Endodermal cell (in vitro differentiated cells): ENCODE results near the gene KLHL22. TPM values are rescaled to one million over a fixed set of nuclear protein-coding genes. Genes with fewer than 3 reads are reported as not detected.
A peak's percentile ranks its signal among the peaks of the same experiment; 100 is the strongest.

Source experiments
- DNase-seq: peaks from one replicate; pipeline ENCODE4 v3.0.0-alpha.2; 2017
- H3K27ac ChIP-seq: 2 replicates; pipeline ENCODE4 v1.5.1; 2013; ENCODE audit warnings: mild to moderate bottlenecking, low read depth, low read length, moderate library complexity
- H3K27me3 ChIP-seq: 2 replicates; pipeline ENCODE4 v1.6.1; 2013; ENCODE audit warnings: mild to moderate bottlenecking, low read length, moderate library complexity; ENCODE audit not compliant: insufficient read depth, control insufficient read depth, poor library complexity, severe bottlenecking
- H3K36me3 ChIP-seq: 2 replicates; pipeline ENCODE4 v1.7.0; 2013; ENCODE audit warnings: mild to moderate bottlenecking, low read length, moderate library complexity; ENCODE audit not compliant: control insufficient read depth, insufficient read depth
- H3K4me1 ChIP-seq: one replicate; pipeline ENCODE4 v1.7.0; 2013; ENCODE audit warnings: low read length; ENCODE audit not compliant: control insufficient read depth, insufficient read depth
- H3K4me3 ChIP-seq: 2 replicates; pipeline ENCODE4 v1.5.1; 2013; ENCODE audit warnings: mild to moderate bottlenecking, low read length, moderate library complexity
- H3K9ac ChIP-seq: 2 replicates; pipeline ENCODE4 v1.6.1; 2013; ENCODE audit warnings: mild to moderate bottlenecking, low read length, moderate library complexity; ENCODE audit not compliant: poor library complexity, severe bottlenecking; ENCODE audit errors: extremely low read depth
- H3K9me3 ChIP-seq: 2 replicates; pipeline ENCODE4 v1.6.1; 2013; ENCODE audit warnings: mild to moderate bottlenecking, low read length, moderate library complexity; ENCODE audit not compliant: control insufficient read depth
- H3K27ac Mint-ChIP-seq: 2 replicates; pipeline ENCODE4 v1.8.0; 2020; ENCODE audit warnings: mixed read lengths
- H3K27me3 Mint-ChIP-seq: 2 replicates; pipeline ENCODE4 v1.8.0; 2021; ENCODE audit warnings: mild to moderate bottlenecking, mixed read lengths; ENCODE audit not compliant: insufficient read depth
- H3K36me3 Mint-ChIP-seq: 2 replicates; pipeline ENCODE4 v1.8.0; 2020; ENCODE audit warnings: low read depth, mixed read lengths
- H3K4me1 Mint-ChIP-seq: 2 replicates; pipeline ENCODE4 v1.8.0; 2020; ENCODE audit warnings: mixed read lengths
- H3K4me3 Mint-ChIP-seq: 2 replicates; pipeline ENCODE4 v1.8.0; 2020; ENCODE audit warnings: mild to moderate bottlenecking, moderate library complexity, mixed read lengths
- H3K9me3 Mint-ChIP-seq: 2 replicates; pipeline ENCODE4 v1.8.0; 2020; ENCODE audit warnings: mild to moderate bottlenecking, mixed read lengths
- WGBS, 2 experiments: methylation state at CpG; one replicate each; pipeline versions ENCODE4 v1.1.5 to v1.1.7; 2013; ENCODE audit warnings: missing lambda C conversion rate in 2 of 2, mixed read lengths in 1 of 2; ENCODE audit not compliant: insufficient coverage in 1 of 2, insufficient read length in 1 of 2; 5-methylcytosine and 5-hydroxymethylcytosine counted together
- total RNA-seq, 2 donors: library from RNA; stranded (reverse); fragmentation: NEBNext Ultra II Directional in 1 of 2; extraction: Animal tissue kit (Norgen Biotek cat#: 25700) in 1 of 2; gene quantifications; 2 replicates in 1 of 2; 3 replicates in 1 of 2; pipeline ENCODE4 v1.2.1, GENCODE V29; 2021
- TF ChIP-seq, protein P1 (sequence below): fragments of 200-600 bp; sonication (generic); conservative IDR thresholded peaks from 2 replicates; pipeline ENCODE4 v1.5.0; 2021; ENCODE audit warnings: antibody characterized with exemption, mild to moderate bottlenecking

The KLHL22 gene
- total RNA-seq, 2 donors from 2014 or later = 26.5 to 32.8 TPM

- Histone ChIP-seq H3K9ac (peak overlapping the region; percentile 84), H3K9me3 (no peaks in the 10 kb centered on the region), H3K27ac (no peak overlapping the region), H3K4me3 (peak overlapping the region; percentile 96), H3K4me1 (no peaks in the 10 kb centered on the region), H3K36me3 (no peaks in the 10 kb centered on the region), H3K27me3 (peaks cover 58% of the 10 kb centered on the region)
- DNase-seq = peak; percentile 32
- Mint-ChIP-seq H3K4me3 (peak overlapping the region; percentile 83), H3K9me3 (no peaks in the 10 kb centered on the region), H3K36me3 (no peaks in the 10 kb centered on the region), H3K4me1 (peaks cover 18% of the 10 kb centered on the region), H3K27me3 (peaks cover 69% of the 10 kb centered on the region), H3K27ac (no peak overlapping the region)
- TF ChIP-seq, protein P1, sequence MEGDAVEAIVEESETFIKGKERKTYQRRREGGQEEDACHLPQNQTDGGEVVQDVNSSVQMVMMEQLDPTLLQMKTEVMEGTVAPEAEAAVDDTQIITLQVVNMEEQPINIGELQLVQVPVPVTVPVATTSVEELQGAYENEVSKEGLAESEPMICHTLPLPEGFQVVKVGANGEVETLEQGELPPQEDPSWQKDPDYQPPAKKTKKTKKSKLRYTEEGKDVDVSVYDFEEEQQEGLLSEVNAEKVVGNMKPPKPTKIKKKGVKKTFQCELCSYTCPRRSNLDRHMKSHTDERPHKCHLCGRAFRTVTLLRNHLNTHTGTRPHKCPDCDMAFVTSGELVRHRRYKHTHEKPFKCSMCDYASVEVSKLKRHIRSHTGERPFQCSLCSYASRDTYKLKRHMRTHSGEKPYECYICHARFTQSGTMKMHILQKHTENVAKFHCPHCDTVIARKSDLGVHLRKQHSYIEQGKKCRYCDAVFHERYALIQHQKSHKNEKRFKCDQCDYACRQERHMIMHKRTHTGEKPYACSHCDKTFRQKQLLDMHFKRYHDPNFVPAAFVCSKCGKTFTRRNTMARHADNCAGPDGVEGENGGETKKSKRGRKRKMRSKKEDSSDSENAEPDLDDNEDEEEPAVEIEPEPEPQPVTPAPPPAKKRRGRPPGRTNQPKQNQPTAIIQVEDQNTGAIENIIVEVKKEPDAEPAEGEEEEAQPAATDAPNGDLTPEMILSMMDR = no peak
- 72 to 75% methylated on average over 4 to 11 of the region's 11 CpGs for WGBS, 2 experiments
Observed at GRCh38 chr22:20435436-20436306, 59.9 kb downstream of the KLHL22 start.

DNA sequence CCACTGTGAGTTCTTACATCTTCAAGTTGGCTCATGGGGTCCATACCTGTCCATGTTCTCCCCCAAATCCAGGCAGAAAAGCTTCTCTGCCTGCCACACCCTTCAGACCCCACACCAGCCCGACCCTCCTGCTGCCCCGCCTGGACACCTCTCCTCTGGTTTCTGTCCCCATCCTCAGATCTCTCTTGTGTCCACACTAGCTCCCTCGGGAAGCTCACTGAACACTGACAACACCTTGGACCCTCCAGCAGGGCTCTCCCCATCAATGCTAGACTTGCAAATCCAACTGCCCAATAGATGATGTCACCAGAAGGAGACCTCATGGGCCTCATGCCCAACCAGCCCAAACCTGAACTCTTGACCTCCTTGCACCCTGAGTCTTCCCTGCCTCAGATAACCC, 60.8 kb downstream of the KLHL22 start:
- peaks cover 6% of the 10 kb centered on the region for H3K36me3 ChIP-seq
- no peak overlapping the region for H3K27ac ChIP-seq
- Mint-ChIP-seq H3K27me3 (peaks cover 78% of the 10 kb centered on the region), H3K9me3 (no peaks in the 10 kb centered on the region), H3K36me3 (no peaks in the 10 kb centered on the region), H3K4me3 (peak overlapping the region; percentile 83), H3K27ac (no peak overlapping the region), H3K4me1 (peaks cover 18% of the 10 kb centered on the region)
- no peaks in the 10 kb centered on the region for H3K4me1 ChIP-seq
- DNase-seq = peak; percentile 28
- TF ChIP-seq, protein P1 = no peak
- H3K9ac ChIP-seq = no peak overlapping the region
- H3K27me3 ChIP-seq = peaks cover 67% of the 10 kb centered on the region
- WGBS, 2 experiments = 91 to 100% methylated on average over 2 to 3 of the region's 3 CpGs
- H3K4me3 ChIP-seq = no peak overlapping the region
- no peaks in the 10 kb centered on the region for H3K9me3 ChIP-seq

DNA sequence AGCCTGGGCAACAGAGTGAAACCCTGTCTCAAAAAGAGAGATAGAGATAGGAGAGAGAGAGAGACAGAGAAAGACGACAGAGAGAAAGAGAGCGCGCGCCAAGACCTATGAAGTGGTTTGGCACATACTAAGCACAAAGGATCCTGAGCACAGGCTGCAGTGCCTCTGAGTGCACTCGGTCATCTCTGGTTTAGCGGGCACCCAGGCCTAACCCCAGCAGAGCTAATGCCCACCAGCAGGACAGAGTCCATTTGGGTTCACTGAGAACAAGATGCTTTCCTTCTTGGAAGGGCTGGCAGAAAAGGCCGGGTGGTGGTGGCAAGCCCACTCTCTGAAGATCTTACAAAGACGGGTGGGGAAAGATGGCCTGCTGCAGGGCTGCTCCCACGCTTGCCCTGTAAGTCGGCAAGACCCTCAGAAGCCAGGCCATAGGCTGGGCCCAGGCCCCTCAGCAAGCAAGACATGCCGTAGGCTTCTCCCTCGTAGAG, 61.3 kb downstream of the KLHL22 start:
- H3K27me3 Mint-ChIP-seq = peaks cover 78% of the 10 kb centered on the region
- TF ChIP-seq, protein P1 = no peak
- no peaks in the 10 kb centered on the region for H3K9me3 Mint-ChIP-seq
- Histone ChIP-seq H3K4me3 (no peak overlapping the region), H3K36me3 (peaks cover 11% of the 10 kb centered on the region), H3K4me1 (no peaks in the 10 kb centered on the region), H3K27me3 (peaks cover 72% of the 10 kb centered on the region), H3K27ac (no peak overlapping the region), H3K9ac (no peak overlapping the region), H3K9me3 (no peaks in the 10 kb centered on the region)
- 94 to 97% methylated on average over 12 of the region's 12 CpGs for WGBS, 2 experiments
- H3K36me3 Mint-ChIP-seq = peaks cover under 1% of the 10 kb centered on the region
- no peak overlapping the region for H3K4me3 Mint-ChIP-seq
- peaks cover 18% of the 10 kb centered on the region for H3K4me1 Mint-ChIP-seq
- H3K27ac Mint-ChIP-seq = no peak overlapping the region
- no peak for DNase-seq
